ACC112 (cell line): ENCODE results near the gene NAPSA.

Experiments
- H2AFZ ChIP-seq: fragments of 200-600 bp; sonication (generic); one replicate; pipeline ENCODE4 v1.6.0; 2017; ENCODE audit warnings: antibody characterized with exemption, low read length; ENCODE audit not compliant: unreplicated experiment
- H3K27ac ChIP-seq: fragments of 200-600 bp; sonication (generic); 2 replicates; pipeline ENCODE4 v1.5.1; 2014; ENCODE audit warnings: low read depth, mild to moderate bottlenecking, antibody characterized with exemption, low read length, moderate library complexity
- H3K27me3 ChIP-seq: fragments of 200-600 bp; sonication (generic); 2 replicates; pipeline ENCODE4 v1.6.1; 2014; ENCODE audit warnings: mild to moderate bottlenecking, antibody characterized with exemption, low read length, moderate library complexity, mixed read lengths; ENCODE audit not compliant: insufficient read depth
- H3K36me3 ChIP-seq: fragments of 200-600 bp; sonication (generic); 2 replicates; pipeline ENCODE4 v1.6.1; 2016; ENCODE audit warnings: mild to moderate bottlenecking, antibody characterized with exemption, low read length, moderate library complexity, mixed read lengths; ENCODE audit not compliant: insufficient read depth
- H3K4me1 ChIP-seq: fragments of 200-600 bp; sonication (generic); one replicate; pipeline ENCODE4 v1.6.1; 2016; ENCODE audit warnings: low read length, mixed read lengths; ENCODE audit not compliant: insufficient read depth, unreplicated experiment, control insufficient read depth
- H3K4me3 ChIP-seq: fragments of 200-600 bp; sonication (generic); 2 replicates; pipeline ENCODE4 v1.5.1; 2014; ENCODE audit warnings: mild to moderate bottlenecking, low read depth, low read length
- H3K79me2 ChIP-seq: fragments of 200-600 bp; sonication (generic); one replicate; pipeline ENCODE4 v1.6.0; 2016; ENCODE audit warnings: low read length; ENCODE audit not compliant: control insufficient read depth, unreplicated experiment, insufficient read depth

The NAPSA gene

DNA sequence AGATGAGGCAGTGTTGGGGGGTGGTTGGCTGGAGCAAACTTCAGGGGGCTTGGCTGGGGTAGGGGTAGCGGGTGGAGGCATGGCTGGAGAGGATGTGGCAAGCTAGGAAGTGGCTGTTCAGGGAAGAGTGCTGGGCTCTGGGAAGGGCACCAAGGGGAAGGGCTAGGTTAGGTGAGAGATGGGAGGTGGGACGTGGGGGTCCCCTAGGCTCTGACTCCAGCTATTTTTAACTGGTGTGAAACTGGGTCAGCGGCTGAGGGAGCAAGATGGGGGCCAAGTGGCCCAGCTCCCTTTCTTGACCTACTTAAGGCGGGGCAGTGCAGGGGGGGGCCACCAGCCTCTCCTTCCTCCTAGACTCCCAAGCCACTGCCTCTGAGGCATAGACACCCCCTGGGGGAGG lies 43.6 kb downstream of the NAPSA start:
- Histone ChIP-seq H3K4me3 (no peak overlapping the region), H3K36me3 (no peaks in the 10 kb centered on the region), H3K79me2 (no peaks in the 10 kb centered on the region), H3K27ac (no peak overlapping the region), H3K27me3 (peaks cover 16% of the 10 kb centered on the region), H2AFZ (no peak overlapping the region), H3K4me1 (no peaks in the 10 kb centered on the region)

DNA sequence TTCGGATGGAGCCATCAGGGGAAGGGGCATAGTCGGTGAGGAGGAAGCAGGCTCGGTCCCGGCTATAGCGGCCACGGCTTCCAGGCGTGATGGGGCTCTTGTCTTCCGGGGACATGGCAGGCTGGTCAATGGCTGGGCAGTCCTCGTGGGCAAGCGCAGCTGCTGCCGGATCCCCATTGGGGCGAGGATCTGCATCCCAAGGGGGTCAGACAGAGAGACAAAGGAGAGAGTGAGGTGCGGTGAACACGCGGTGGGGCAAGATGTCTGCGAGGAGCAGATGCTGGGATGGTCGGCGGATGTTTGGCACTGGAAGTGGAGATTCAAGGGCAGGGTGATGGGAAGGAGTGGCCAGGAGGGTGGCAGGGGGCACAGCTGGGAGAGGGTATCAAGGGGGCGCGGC lies 44.8 kb downstream of the NAPSA start:
- Histone ChIP-seq H3K27me3 (peaks cover 10% of the 10 kb centered on the region; the same call in 1 of the 2 replicates), H3K79me2 (no peaks in the 10 kb centered on the region), H3K27ac (no peak overlapping the region), H3K36me3 (no peaks in the 10 kb centered on the region), H3K4me1 (no peaks in the 10 kb centered on the region), H2AFZ (no peak overlapping the region), H3K4me3 (no peak overlapping the region)

DNA sequence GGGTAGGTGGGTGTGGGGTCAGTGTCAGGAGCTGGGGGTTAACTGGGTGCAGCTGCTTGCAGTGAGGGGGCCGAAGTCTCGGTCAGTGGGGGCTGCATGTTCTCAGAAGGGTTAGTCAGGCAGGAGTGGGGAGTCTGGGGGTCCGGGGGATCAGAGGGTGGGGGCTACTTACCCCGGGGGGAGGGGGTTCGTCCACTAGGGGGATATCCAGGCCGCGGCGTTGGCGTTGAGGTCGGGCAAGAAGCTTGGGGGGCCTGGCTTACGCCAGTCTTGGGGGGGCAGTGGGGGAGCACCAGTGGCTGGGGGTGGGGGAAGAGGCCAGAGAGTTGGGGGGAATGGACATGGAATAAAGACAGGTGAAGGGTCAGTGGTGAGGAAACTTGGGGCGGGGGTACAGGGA lies 45.4 kb downstream of the NAPSA start:
- Histone ChIP-seq H3K36me3 (no peaks in the 10 kb centered on the region), H2AFZ (no peak overlapping the region), H3K79me2 (no peaks in the 10 kb centered on the region), H3K4me1 (no peaks in the 10 kb centered on the region), H3K4me3 (no peak overlapping the region), H3K27ac (no peak overlapping the region), H3K27me3 (peaks cover 13% of the 10 kb centered on the region)

DNA sequence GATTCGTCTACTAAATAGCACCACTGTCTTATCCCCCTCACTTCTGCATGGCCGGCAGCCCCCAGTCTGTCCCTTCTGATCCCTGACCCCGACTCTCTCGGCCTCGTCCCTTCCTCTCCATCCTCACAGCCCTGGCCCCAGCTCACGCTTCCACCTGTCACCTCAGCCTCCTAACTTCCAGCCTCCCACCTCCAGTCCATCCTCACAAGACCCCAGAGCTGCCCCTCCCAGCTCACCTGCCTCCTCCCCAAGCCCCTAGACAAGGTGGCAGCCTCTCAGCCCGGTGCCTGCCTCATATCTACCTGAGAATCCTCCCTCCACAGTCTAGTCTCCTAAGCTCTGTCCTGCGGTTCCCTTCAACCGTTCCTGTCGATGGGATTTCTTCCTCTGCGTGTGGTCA lies 46.3 kb downstream of the NAPSA start:
- H3K79me2 ChIP-seq: no peaks in the 10 kb centered on the region
- H3K27me3 ChIP-seq: peaks cover 22% of the 10 kb centered on the region
- no peak overlapping the region for H3K4me3 ChIP-seq
- no peak overlapping the region for H3K27ac ChIP-seq
- no peaks in the 10 kb centered on the region for H3K4me1 ChIP-seq
- H2AFZ ChIP-seq: no peak overlapping the region
- no peaks in the 10 kb centered on the region for H3K36me3 ChIP-seq

DNA sequence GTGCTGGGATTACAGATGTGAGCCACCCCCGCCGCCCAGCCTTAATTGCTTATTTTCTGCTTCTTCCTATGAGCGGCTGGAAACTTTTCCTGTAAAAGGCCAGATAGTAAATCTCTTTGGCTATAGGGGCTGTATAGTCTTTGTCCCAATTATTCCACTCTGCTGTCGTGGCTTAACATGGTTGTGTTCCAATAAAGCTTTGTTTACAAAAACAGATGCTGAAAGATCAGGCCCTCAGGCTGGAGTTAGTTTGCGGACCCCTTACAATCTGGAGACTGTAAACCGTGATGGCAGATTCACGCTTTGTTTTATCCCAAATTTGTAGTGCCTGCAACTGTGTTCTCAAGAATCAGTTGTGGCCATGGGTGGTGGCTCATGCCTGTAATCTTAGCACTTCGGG lies 47.0 kb downstream of the NAPSA start:
- H2AFZ ChIP-seq: no peak overlapping the region
- peaks cover 27% of the 10 kb centered on the region for H3K27me3 ChIP-seq
- H3K4me1 ChIP-seq: no peaks in the 10 kb centered on the region
- no peak overlapping the region for H3K27ac ChIP-seq
- no peaks in the 10 kb centered on the region for H3K36me3 ChIP-seq
- H3K4me3 ChIP-seq: no peak overlapping the region
- no peaks in the 10 kb centered on the region for H3K79me2 ChIP-seq

DNA sequence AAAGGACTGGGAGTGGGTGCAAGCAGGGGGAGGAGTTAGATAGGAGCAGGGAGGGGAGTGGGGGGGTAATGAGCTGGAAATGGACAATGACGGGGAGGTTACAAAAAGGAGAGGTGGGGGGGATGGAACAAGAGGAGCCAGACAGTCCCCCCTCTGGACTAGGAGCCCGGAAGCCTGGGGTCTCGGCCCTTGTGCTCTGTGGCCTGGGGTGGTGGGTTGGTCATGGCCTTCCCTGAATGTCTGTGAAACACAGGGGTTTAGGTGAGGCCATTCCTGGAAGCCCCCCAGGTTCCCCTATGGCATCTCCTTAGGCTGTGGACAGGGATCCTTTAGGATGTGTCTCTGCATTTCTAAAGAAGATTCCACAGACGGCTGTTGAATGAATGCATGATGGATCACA lies 48.3 kb downstream of the NAPSA start:
- H3K4me1 ChIP-seq: no peaks in the 10 kb centered on the region
- H3K4me3 ChIP-seq: no peak overlapping the region
- H3K27ac ChIP-seq: no peak overlapping the region
- H3K36me3 ChIP-seq: no peaks in the 10 kb centered on the region
- no peak overlapping the region for H2AFZ ChIP-seq
- H3K27me3 ChIP-seq: peaks cover 39% of the 10 kb centered on the region
- H3K79me2 ChIP-seq: no peaks in the 10 kb centered on the region

DNA sequence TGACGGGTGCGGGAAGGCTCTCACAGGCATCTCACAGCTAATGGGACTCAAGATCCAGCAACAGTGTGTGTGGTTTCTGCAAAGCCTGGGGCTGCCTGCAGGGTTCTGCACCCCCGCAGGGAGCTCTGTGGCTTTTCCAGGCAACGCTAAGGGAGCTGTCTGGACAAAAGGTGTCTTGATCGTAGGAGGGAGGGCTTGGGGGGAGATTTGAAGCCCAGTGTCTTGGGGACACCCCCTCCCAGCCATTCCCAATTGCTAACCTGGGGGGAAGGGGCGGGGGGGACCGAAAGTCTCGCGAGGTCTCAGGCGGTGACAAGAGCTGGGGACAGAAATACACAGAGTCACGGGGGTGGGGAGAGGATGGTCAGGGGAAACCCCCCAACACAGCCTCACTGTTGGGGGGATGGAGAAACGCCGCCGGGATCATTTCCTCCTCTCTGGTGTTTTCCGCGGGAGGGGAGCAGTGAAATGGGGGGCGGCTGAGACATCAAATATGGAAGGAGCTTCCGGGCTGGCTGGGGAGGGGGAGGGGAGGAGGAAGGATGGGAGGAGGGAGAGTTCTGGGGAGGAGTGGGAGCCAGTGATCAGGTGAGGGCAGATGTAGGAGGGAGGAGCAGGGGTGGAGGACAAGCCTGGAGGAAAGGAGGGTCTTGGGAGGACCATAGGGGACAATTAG lies 49.5 kb downstream of the NAPSA start:
- H3K4me3 ChIP-seq: no peak overlapping the region
- H3K4me1 ChIP-seq: no peaks in the 10 kb centered on the region
- H3K79me2 ChIP-seq: no peaks in the 10 kb centered on the region
- no peak overlapping the region for H2AFZ ChIP-seq
- H3K36me3 ChIP-seq: no peaks in the 10 kb centered on the region
- peaks cover 50% of the 10 kb centered on the region for H3K27me3 ChIP-seq
- no peak overlapping the region for H3K27ac ChIP-seq

DNA sequence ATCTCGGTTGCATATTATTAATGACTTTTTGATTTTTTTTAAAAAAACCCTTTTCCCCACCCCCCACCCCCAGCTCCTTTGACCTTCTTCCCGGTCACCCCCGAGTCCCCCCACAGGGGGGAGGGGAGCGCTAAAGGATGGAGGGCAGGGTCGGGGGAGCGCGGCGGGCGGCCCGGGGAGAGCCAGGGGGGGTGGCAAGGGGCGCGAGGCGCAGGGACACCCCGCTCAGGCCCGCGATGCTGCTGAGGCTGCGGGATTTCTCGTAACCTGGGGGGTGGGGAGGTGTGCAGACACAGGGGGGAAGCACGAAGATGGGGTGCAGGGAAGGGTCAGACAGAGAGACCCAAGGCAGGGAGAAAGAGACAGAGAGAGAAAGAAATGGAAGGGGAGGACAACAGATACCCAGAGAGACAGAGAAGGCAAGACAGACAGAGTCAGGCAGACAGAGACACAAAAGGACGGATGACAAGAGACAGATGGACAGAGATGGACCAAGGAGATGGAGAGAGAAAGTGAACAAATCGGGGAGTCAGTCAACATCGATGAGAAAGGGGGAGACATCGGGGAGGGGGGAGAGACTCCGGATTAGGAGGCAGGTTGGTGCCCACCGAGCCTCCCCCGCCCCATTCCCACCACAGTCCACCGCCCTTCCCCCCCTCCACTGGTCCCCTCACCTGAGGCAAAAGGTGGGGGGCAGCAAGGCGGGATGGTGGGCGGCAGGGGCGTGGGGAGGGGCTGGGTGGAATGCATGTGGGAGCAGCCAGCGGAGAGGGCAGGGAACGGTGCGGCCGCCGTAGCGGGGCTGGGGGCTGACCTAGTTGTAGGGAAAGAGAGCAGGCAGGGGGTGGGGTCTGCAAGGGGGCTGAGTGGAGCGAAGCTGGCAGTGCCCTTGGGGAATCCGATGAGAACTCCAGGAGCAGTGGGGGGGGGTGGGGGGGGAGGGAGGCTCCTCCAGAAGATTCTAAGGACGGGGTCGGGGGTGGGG lies 50.4 kb downstream of the NAPSA start:
- no peaks in the 10 kb centered on the region for H3K4me1 ChIP-seq
- no peak overlapping the region for H3K27ac ChIP-seq
- no peak overlapping the region for H2AFZ ChIP-seq
- peaks cover 59% of the 10 kb centered on the region for H3K27me3 ChIP-seq
- H3K79me2 ChIP-seq: no peaks in the 10 kb centered on the region
- no peak overlapping the region for H3K4me3 ChIP-seq
- H3K36me3 ChIP-seq: no peaks in the 10 kb centered on the region

DNA sequence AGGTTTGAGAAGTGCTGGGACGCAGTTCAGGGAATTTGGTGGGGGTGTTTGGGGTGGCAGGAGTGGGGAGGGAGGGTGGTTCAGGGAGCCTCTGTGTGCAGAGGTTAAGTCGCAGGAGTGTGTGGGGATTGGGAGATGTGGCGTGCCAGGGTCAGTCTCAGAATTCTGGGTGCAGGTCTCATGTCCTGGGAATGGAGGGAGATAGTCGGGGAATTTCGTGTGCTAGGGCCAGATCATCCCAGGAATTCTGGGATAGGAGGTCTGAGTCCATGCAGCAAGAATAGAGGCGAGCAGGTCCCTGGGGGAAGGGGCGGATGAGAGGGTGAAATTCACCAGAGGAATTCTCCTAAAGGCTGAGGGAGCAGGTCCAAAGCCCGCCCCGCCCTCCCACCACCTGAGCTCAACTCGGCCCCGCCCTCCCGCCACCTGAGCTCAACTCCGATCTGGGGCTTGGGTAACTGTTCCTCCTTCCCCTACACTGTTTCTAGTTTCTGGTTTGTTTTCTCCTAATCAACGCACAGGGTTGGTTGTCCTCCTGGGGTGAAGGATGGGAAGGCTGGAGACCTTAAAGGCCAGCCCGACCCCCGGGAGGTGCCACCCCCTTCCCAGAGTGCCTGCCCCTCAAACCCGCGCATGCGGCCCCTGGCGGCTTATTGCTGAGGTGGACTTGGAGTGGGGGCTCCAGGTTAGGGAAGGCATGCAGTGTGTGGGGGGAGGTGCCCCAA lies 51.5 kb downstream of the NAPSA start:
- H3K27ac ChIP-seq: no peak overlapping the region
- no peaks in the 10 kb centered on the region for H3K79me2 ChIP-seq
- no peak overlapping the region for H2AFZ ChIP-seq
- no peaks in the 10 kb centered on the region for H3K36me3 ChIP-seq
- no peak overlapping the region for H3K4me3 ChIP-seq
- peaks cover 58% of the 10 kb centered on the region for H3K27me3 ChIP-seq
- no peaks in the 10 kb centered on the region for H3K4me1 ChIP-seq

DNA sequence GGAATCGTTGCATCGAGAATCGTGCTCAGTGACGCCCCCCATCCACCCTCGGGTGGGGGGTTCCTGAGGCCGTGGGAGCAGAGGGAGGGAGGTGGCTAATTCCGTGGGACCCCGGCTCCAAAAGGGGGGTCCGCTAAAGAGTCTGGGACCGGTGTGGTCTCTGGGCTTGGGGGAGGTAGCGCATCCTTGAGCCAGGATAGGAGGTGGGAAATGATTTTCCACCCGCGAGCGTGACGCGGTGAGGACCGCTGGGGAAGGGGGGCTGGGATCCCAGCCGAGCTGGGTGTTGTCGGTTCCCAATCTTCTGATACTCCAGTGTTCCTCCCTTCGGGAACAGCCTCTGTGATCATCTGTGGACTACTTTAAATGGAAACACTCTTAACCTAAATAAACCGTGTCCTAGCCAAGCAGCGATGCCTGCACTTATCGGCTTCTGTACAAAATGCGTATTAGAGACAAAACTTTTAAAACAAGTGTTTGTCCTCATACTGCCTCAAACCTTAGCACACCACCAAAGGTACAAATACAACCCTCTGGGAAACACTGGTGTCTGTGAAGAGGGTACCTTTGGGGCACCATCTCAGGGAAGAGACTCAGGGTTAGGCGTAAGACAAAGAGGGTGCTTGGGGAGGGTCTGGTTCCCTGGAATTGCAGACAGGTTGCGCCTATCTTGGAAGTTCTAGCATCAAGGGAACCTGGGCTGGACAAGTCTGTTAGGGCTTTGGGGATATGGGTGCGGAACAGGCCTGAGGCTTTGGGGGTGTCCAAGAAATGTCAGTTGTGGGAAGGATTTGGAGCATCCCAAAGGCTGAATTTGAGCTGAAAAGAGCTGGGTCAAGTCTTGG lies 52.2 kb downstream of the NAPSA start:
- Histone ChIP-seq H2AFZ (no peak overlapping the region), H3K27me3 (peaks cover 58% of the 10 kb centered on the region), H3K27ac (no peak overlapping the region), H3K4me3 (no peak overlapping the region), H3K79me2 (no peaks in the 10 kb centered on the region), H3K4me1 (no peaks in the 10 kb centered on the region), H3K36me3 (no peaks in the 10 kb centered on the region)
